ENCODE results near the gene SLCO3A1.
"Not testable (repeated sequence)": the region's sequence is repeated elsewhere in the genome, so short reads cannot be mapped to it uniquely, and the experiment has no call there.

Gene SLCO3A1

GRCh38 chr15:92170897-92171296 is 317.4 kb downstream of the SLCO3A1 start:
- DNase-seq = no peak

GRCh38 chr15:92178911-92179310 is 325.4 kb downstream of the SLCO3A1 start:
- no peak for DNase-seq

- DNase-seq = no peak
Measured at GRCh38 chr15:92184142-92184541, 330.6 kb downstream of the SLCO3A1 start.

- no peak for DNase-seq
Measured at GRCh38 chr15:92184679-92185230, 331.2 kb downstream of the SLCO3A1 start.

GRCh38 chr15:92187975-92188374 is 334.5 kb downstream of the SLCO3A1 start:
- DNase-seq = no peak

- no peak for DNase-seq
Measured at GRCh38 chr15:92189166-92189565, 335.7 kb downstream of the SLCO3A1 start.

GRCh38 chr15:92195241-92195640 is 341.7 kb downstream of the SLCO3A1 start:
- DNase-seq = no peak

- no peak for DNase-seq
Measured at GRCh38 chr15:92196342-92196741, 342.8 kb downstream of the SLCO3A1 start.

GRCh38 chr15:92197746-92198145 is 344.2 kb downstream of the SLCO3A1 start:
- DNase-seq = no peak

GRCh38 chr15:92200891-92201290 is 347.4 kb downstream of the SLCO3A1 start:
- no peak for DNase-seq

GRCh38 chr15:92205255-92205739 is 351.8 kb downstream of the SLCO3A1 start:
- no peak for DNase-seq

GRCh38 chr15:92207601-92208000 is 354.1 kb downstream of the SLCO3A1 start:
- not testable (repeated sequence) for DNase-seq

All from activated T-cell treated with anti-CD3 and anti-CD28 coated beads for 4 hours (primary cell).